Endothelial cell of umbilical vein (primary cell): ENCODE results near the gene BSG. TPM values are rescaled to one million over a fixed set of nuclear protein-coding genes. Genes with fewer than 3 reads are reported as not detected.

ENCODE experiments used
- BruUV-seq: library from RNA; stranded (reverse); fragments of 400-500 nt; replicated peaks from 2 replicates; lab custom pipeline; 2021; lab: Mats Ljungman, UMichigan
- CTCF ChIA-PET: fragments of 300-600, 350-600 bp; sonication (Branson Sonifier 250); formaldehyde crosslinking; loops from one replicate; lab custom pipeline; 2021; ENCODE audit warnings: antibody characterized with exemption, inconsistent platforms; lab: Charles Lee
- POLR2A ChIA-PET: fragments of 300-600, 350-600 bp; sonication (Branson Sonifier 250); formaldehyde crosslinking; loops from one replicate; lab custom pipeline; 2021; ENCODE audit warnings: antibody characterized with exemption, inconsistent platforms; lab: Charles Lee
- DNase-seq: peaks from one replicate; pipeline ENCODE4 v3.0.0-alpha.2; 2011; ENCODE audit warnings: low read depth, low spot score
- FAIRE-seq: peaks from 2 replicates; lab custom pipeline; 2011; peaks lifted over from hg19 to GRCh38; lab: Jason Lieb, UNC
- H2AFZ ChIP-seq: 2 replicates; pipeline ENCODE4 v1.6.0; 2012; ENCODE audit warnings: low read depth, low read length, control low read depth, inconsistent platforms
- H3K27ac ChIP-seq: 2 replicates; pipeline ENCODE4 v1.5.1; 2011; ENCODE audit warnings: low read depth, mild to moderate bottlenecking, control low read depth, low read length, moderate library complexity; ENCODE audit not compliant: insufficient read depth
- H3K27me3 ChIP-seq, 2 experiments: 2 replicates each; pipeline versions ENCODE4 v1.6.0 to v1.6.1; 2011; ENCODE audit warnings: low read length in 2 of 2, mixed read lengths in 1 of 2; ENCODE audit not compliant: control insufficient read depth in 2 of 2, insufficient read depth in 2 of 2
- H3K36me3 ChIP-seq, 2 experiments: 2 replicates in 1 of 2; 3 replicates in 1 of 2; pipeline ENCODE4 v1.5.1; 2011; ENCODE audit warnings: low read length in 2 of 2, mild to moderate bottlenecking in 1 of 2, moderate library complexity in 1 of 2; ENCODE audit not compliant: control insufficient read depth in 2 of 2, insufficient read depth in 2 of 2; ENCODE audit errors: extremely low read depth in 1 of 2
- H3K4me1 ChIP-seq: 3 replicates; pipeline ENCODE4 v1.5.1; 2011; ENCODE audit warnings: mild to moderate bottlenecking, low read length; ENCODE audit not compliant: control insufficient read depth, insufficient read depth; ENCODE audit errors: extremely low read depth
- H3K4me2 ChIP-seq: 2 replicates; pipeline ENCODE4 v1.6.1; 2011; ENCODE audit warnings: low read length, control low read depth, mixed read lengths; ENCODE audit not compliant: insufficient read depth
- H3K4me3 ChIP-seq, 3 experiments: fragments of 200-600 bp in 1 of 3; sonication (generic), shearing (Covaris generic) in 1 of 3; replicated peaks in 1 of 3; 2 replicates each; pipeline ENCODE4 v1.5.1; 2011 to 2016; ENCODE audit warnings: control low read depth in 3 of 3, low read length in 3 of 3, mild to moderate bottlenecking in 2 of 3, inconsistent platforms in 1 of 3, low read depth in 1 of 3, moderate library complexity in 1 of 3; ENCODE audit not compliant: insufficient read depth in 1 of 3
- H3K79me2 ChIP-seq: 2 replicates; pipeline ENCODE4 v1.6.0; 2012; ENCODE audit warnings: low read length, inconsistent platforms; ENCODE audit not compliant: control insufficient read depth, insufficient read depth
- H3K9ac ChIP-seq: replicated peaks from 2 replicates; pipeline ENCODE3; 2011; ENCODE audit warnings: low read length, control low read depth; ENCODE audit not compliant: insufficient read depth; ENCODE audit errors: extremely low read depth
- H3K9me1 ChIP-seq: replicated peaks from 3 replicates; pipeline ENCODE4 v1.6.0; 2011; ENCODE audit warnings: mild to moderate bottlenecking, low read length; ENCODE audit not compliant: control insufficient read depth, insufficient read depth; ENCODE audit errors: extremely low read depth
- H3K9me3 ChIP-seq: replicated peaks from 2 replicates; pipeline ENCODE4 v1.5.1; 2012; ENCODE audit warnings: low read length, inconsistent platforms; ENCODE audit not compliant: control insufficient read depth, insufficient read depth
- H4K20me1 ChIP-seq: replicated peaks from 2 replicates; pipeline ENCODE3; 2011; ENCODE audit warnings: mild to moderate bottlenecking, low read length; ENCODE audit not compliant: control insufficient read depth, insufficient read depth; ENCODE audit errors: extremely low read depth
- CTCF ChIP-seq, 2 donors: IDR thresholded peaks; 1 replicate in 1 of 2; 2 replicates in 1 of 2; pipeline ENCODE4 v1.5.1; 2011; ENCODE audit warnings: low read length in 2 of 2, mild to moderate bottlenecking in 2 of 2, moderate library complexity in 2 of 2, control low read depth in 1 of 2, inconsistent platforms in 1 of 2, low read depth in 1 of 2; ENCODE audit not compliant: insufficient read depth in 1 of 2; ENCODE audit errors: extremely low read depth in 1 of 2
- EZH2 ChIP-seq: IDR thresholded peaks from 2 replicates; pipeline ENCODE4 v1.6.1; 2012; ENCODE audit warnings: borderline replicate concordance, low read depth, mild to moderate bottlenecking, moderate library complexity, low read length, inconsistent platforms; ENCODE audit not compliant: severe bottlenecking
- FOS ChIP-seq: IDR thresholded peaks from 2 replicates; pipeline ENCODE4 v1.6.1; 2011; ENCODE audit warnings: mild to moderate bottlenecking, low read length, moderate library complexity, borderline replicate concordance; ENCODE audit not compliant: insufficient read depth
- GATA2 ChIP-seq: IDR thresholded peaks from 2 replicates; pipeline ENCODE4 v1.7.0; 2011; ENCODE audit warnings: low read depth, mild to moderate bottlenecking, moderate library complexity, mixed read lengths, low read length; ENCODE audit not compliant: insufficient read length, insufficient read depth
- JUN ChIP-seq: IDR thresholded peaks from 2 replicates; pipeline ENCODE4 v1.6.1; 2011; ENCODE audit warnings: borderline replicate concordance, low read depth; ENCODE audit not compliant: insufficient read length, insufficient read depth
- MAX ChIP-seq: IDR thresholded peaks from 2 replicates; pipeline ENCODE4 v1.6.1; 2011; ENCODE audit not compliant: insufficient read depth, insufficient read length
- MYC ChIP-seq: IDR thresholded peaks from one replicate; pipeline ENCODE4 v1.6.1; 2011; ENCODE audit warnings: mild to moderate bottlenecking, low read depth, low read length
- POLR2A ChIP-seq: IDR thresholded peaks from 2 replicates; pipeline ENCODE4 v1.6.1; 2012; ENCODE audit warnings: low read depth, mild to moderate bottlenecking, control low read depth, low read length
- POLR2AphosphoS5 ChIP-seq: IDR thresholded peaks from 2 replicates; pipeline ENCODE4 v1.6.1; 2012; ENCODE audit warnings: low read depth, mild to moderate bottlenecking, control low read depth, low read length, moderate library complexity; ENCODE audit not compliant: insufficient read depth
- dilution Hi-C: fragments of 300-500 bp; cut with MboI; formaldehyde crosslinking; loops from one replicate; pipeline ENCODE4 v1.15.0; 2019; ENCODE audit warnings: low sequenced_read_pairs; ENCODE audit not compliant: extremely low pct_ligation_motif_present
- intact Hi-C: fragments of 100-400 bp; cut with micrococcal nuclease; formaldehyde crosslinking; loops from one replicate; pipeline ENCODE4 v1.10.0; 2022
- polyA plus RNA-seq, 4 experiments: library from polyadenylated mRNA; depleted of rRNA in 3 of 4; stranded (reverse) in 3 of 4; unstranded in 1 of 4; fragments of >200 nt; gene quantifications; 2 replicates each; pipeline versions ENCODE4 v1.2.1 to v1.2.3, GENCODE V29; 2011 to 2012; ENCODE audit warnings: missing spikeins in 1 of 4
- total RNA-seq: library from RNA; stranded (reverse); gene quantifications from 2 replicates; pipeline ENCODE4 v1.2.3, GENCODE V29; 2021

BSG gene
- total and polyA plus RNA-seq, 2 donors (not counting 3 experiments of a cell fraction or from before 2014, with no cell fraction given): 485 to 661 TPM

- no peak for DNase-seq
- H3K9me3 ChIP-seq: no peaks in the 10 kb centered on the region
- no peak overlapping the region for H3K4me3 ChIP-seq
- H3K4me1 ChIP-seq: no peaks in the 10 kb centered on the region
- dilution Hi-C loops: no loop called here
- no peak for FAIRE-seq
- no peak overlapping the region for H2AFZ ChIP-seq
- no peaks in the 10 kb centered on the region for H4K20me1 ChIP-seq
- BruUV-seq: no TSS peak
- H3K27me3 ChIP-seq: peaks cover 0 to 1% of the 10 kb centered on the region in 2 experiments
- TF ChIP-seq MYC (no peak), CTCF (IDR thresholded peaks at IDR 0.05; ENCODE audit: extremely low read depth in 1 of 2, insufficient read depth in 1 of 2, low read depth in 1 of 2, low read length in 2 of 2) (no peak), JUN (no peak), EZH2 (no peak), MAX (no peak), POLR2A (no peak), POLR2AphosphoS5 (no peak), FOS (no peak), GATA2 (no peak)
- intact Hi-C loops: no loop called here
- no peak overlapping the region for H3K27ac ChIP-seq
- POLR2A ChIA-PET: no interaction called here
- H3K79me2 ChIP-seq: no peaks in the 10 kb centered on the region
- H3K4me2 ChIP-seq: no peak overlapping the region
- H3K9me1 ChIP-seq: no peaks in the 10 kb centered on the region
- H3K9ac ChIP-seq: no peak overlapping the region
- CTCF ChIA-PET: interaction anchor here (1.4 kb wide), 1 partner anchor 12 kb away, joined by 6 read pairs; no protein-coding TSS in a partner anchor
- H3K36me3 ChIP-seq: no peaks in the 10 kb centered on the region
Measured at GRCh38 chr19:596263-596655, 23.9 kb downstream of the BSG start.
